OCI-LY1 (cell line): ENCODE measurements around the gene WIPF1.

Experiments used
- CTCF ChIP-seq: fragments of 200-600 bp; sonication (generic), shearing (Covaris generic); IDR thresholded peaks from 2 replicates; pipeline ENCODE4 v1.5.1; 2017; ENCODE audit warnings: mild to moderate bottlenecking, antibody characterized with exemption, low read length, moderate library complexity, mixed read lengths
- EZH2 ChIP-seq: fragments of 200-600 bp; sonication (generic), shearing (Covaris generic); IDR thresholded peaks from 2 replicates; pipeline ENCODE4 v1.8.0; 2017; ENCODE audit warnings: borderline replicate concordance, mixed run types, mild to moderate bottlenecking, antibody characterized with exemption, low read length, moderate library complexity, mixed read lengths

DNA sequence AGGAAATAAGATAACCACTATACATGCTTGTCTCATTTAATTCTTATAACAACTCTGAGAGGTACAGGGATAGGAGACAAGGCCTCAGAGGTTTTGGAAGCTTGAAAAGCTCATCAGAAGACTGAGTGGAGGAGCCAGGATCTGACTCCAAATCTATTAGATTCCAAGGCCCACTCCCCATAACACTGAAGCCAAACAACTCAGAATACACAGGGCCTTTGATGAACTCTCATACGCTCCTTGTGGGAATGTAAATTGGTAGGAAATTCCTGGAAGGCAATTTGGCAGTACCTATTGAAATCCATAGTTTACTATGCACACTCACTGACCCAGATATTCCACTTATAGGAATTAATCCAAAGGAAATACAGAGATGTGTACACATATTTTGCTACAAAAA, 27.9 kb downstream of the WIPF1 start:
- no peak for TF ChIP-seq CTCF
- no peak for TF ChIP-seq EZH2
